PC-3 (cell line): ENCODE data around the gene SPOP. TPM values are rescaled to one million over a fixed set of nuclear protein-coding genes. Genes with fewer than 3 reads are reported as not detected.

Experiments used
- ATAC-seq: fragments of 200-7000 bp; cut with Tn5 transposase; 2 replicates; pipeline ENCODE4 v1.9.1; 2020; ENCODE audit warnings: mild to moderate bottlenecking, moderate library complexity
- BruUV-seq: library from RNA; stranded (reverse); fragments of 400-500 nt; replicated peaks from 2 replicates; lab custom pipeline; 2021; lab: Mats Ljungman, UMichigan
- CTCF ChIA-PET: fragments of 300-600 bp; sonication (Branson Sonifier 250); formaldehyde crosslinking; loops from one replicate; lab custom pipeline; 2022; ENCODE audit warnings: antibody characterized with exemption; lab: Charles Lee
- POLR2A ChIA-PET: fragments of 300-600 bp; sonication (Branson Sonifier 250); formaldehyde crosslinking; loops from one replicate; lab custom pipeline; 2022; ENCODE audit warnings: antibody characterized with exemption; ENCODE audit not compliant: unreplicated experiment; lab: Charles Lee
- DNase-seq: peaks from one replicate; pipeline ENCODE4 v3.0.0-alpha.2; 2015
- H2AFZ ChIP-seq: fragments of 300-600 bp; sonication (generic); 2 replicates; pipeline ENCODE4 v1.6.0; 2016; ENCODE audit warnings: antibody characterized with exemption, low read length
- H3F3A ChIP-seq: fragments of 300-600 bp; sonication (generic); one replicate; pipeline ENCODE4 v1.6.0; 2017; ENCODE audit warnings: antibody characterized with exemption, low read length, control low read depth, mild to moderate bottlenecking; ENCODE audit not compliant: unreplicated experiment
- H3K27ac ChIP-seq: fragments of 300-600 bp; sonication (generic); 2 replicates; pipeline ENCODE4 v1.5.1; 2016; ENCODE audit warnings: mild to moderate bottlenecking, low read length
- H3K27me3 ChIP-seq: fragments of 300-600 bp; sonication (generic); 2 replicates; pipeline ENCODE4 v1.6.1; 2016; ENCODE audit warnings: low read length, mixed read lengths
- H3K36me3 ChIP-seq: fragments of 300-600 bp; sonication (generic); 2 replicates; pipeline ENCODE4 v1.6.1; 2016; ENCODE audit warnings: low read depth, mixed run types, low read length, mixed read lengths
- H3K4me1 ChIP-seq: fragments of 300-600 bp; sonication (generic); 2 replicates; pipeline ENCODE4 v1.5.1; 2016; ENCODE audit warnings: low read length; ENCODE audit not compliant: insufficient read depth
- H3K4me2 ChIP-seq: fragments of 300-600 bp; sonication (generic); 2 replicates; pipeline ENCODE4 v1.6.0; 2016; ENCODE audit warnings: low read length
- H3K4me3 ChIP-seq: fragments of 300-600 bp; sonication (generic); 2 replicates; pipeline ENCODE4 v1.5.1; 2016; ENCODE audit warnings: mild to moderate bottlenecking, low read length, mixed read lengths
- H3K79me2 ChIP-seq: fragments of 300-600 bp; sonication (generic); 2 replicates; pipeline ENCODE4 v1.6.1; 2017; ENCODE audit warnings: low read length, mixed read lengths
- H3K9ac ChIP-seq: fragments of 300-600 bp; sonication (generic); 2 replicates; pipeline ENCODE4 v1.6.0; 2016; ENCODE audit warnings: mild to moderate bottlenecking, low read length
- H3K9me2 ChIP-seq: fragments of 300-600 bp; sonication (generic); replicated peaks from 2 replicates; pipeline ENCODE4 v1.6.1; 2016; ENCODE audit warnings: mixed run types, low read length, mixed read lengths
- H3K9me3 ChIP-seq: fragments of 300-600 bp; sonication (generic); 2 replicates; pipeline ENCODE4 v1.6.1; 2016; ENCODE audit warnings: low read length, mixed read lengths
- H4K20me1 ChIP-seq: fragments of 300-600 bp; sonication (generic); 2 replicates; pipeline ENCODE4 v1.6.1; 2016; ENCODE audit warnings: low read length, mixed read lengths
- EZH2 ChIP-seq: fragments of 300-600 bp; sonication (generic); IDR thresholded peaks from one replicate; pipeline ENCODE4 v1.6.1; 2017; ENCODE audit warnings: antibody characterized with exemption, mild to moderate bottlenecking, low read length; ENCODE audit not compliant: unreplicated experiment
- EZH2phosphoT487 ChIP-seq: fragments of 300-600 bp; sonication (generic); IDR thresholded peaks from 2 replicates; pipeline ENCODE4 v1.6.1; 2018; ENCODE audit warnings: mild to moderate bottlenecking, antibody characterized with exemption, low read length, borderline replicate concordance
- intact Hi-C: fragments of 100-400 bp; cut with micrococcal nuclease; formaldehyde crosslinking; loops from 2 replicates; pipeline ENCODE4 v1.9.0; 2023
- total RNA-seq: library from RNA; depleted of rRNA; stranded (reverse); fragments of >200 nt; gene quantifications from 2 replicates; pipeline ENCODE4 v1.2.3, GENCODE V29; 2014
- TF ChIP-seq, protein P1 (sequence below): fragments of 300-600 bp; sonication (generic); conservative IDR thresholded peaks from 2 replicates; pipeline ENCODE4 v1.5.1; 2017; ENCODE audit warnings: antibody characterized with exemption, low read depth, mild to moderate bottlenecking, low read length

The SPOP gene
- total RNA-seq, 1 experiment from 2014 or later: 54.7 TPM

DNA sequence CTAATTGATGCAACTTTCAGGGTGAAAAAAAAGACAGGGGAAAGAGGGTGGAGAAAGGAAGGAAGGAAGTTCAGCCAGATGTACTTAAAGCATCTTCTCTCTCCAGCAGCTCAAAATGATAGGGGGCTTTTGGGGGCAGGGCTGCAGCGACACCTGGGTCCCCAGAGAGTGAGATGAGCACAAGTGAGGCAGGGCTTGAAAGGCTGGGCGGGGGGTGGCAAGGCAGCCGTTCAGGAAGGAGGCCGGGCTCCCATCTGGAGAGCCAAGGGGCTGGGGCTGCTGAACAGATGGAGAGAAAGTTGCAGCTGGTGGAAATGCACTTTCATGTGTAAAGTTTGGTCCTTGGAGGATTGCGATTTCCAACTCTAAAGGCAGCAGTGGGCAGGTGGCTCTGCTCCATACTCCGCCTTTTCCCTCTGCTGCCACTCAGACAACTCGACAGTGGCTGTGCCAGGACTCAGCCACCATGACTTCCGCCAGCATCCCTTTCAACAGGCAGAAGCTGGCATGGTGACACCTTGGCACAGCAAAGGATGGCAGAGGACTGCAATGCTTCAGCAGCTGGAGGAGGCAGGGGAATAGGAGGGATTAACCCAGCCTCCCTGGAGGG, 22.2 kb upstream of the SPOP start:
- Histone ChIP-seq H3K27me3 (no peaks in the 10 kb centered on the region), H3K4me2 (no peak overlapping the region), H3K9ac (no peak overlapping the region), H3K79me2 (no peaks in the 10 kb centered on the region), H3K4me3 (no peak overlapping the region), H3K9me2 (no peaks in the 10 kb centered on the region), H3K4me1 (no peaks in the 10 kb centered on the region), H3K36me3 (peaks cover 45% of the 10 kb centered on the region), H3F3A (no peaks in the 10 kb centered on the region), H3K27ac (no peak overlapping the region), H4K20me1 (no peaks in the 10 kb centered on the region), H2AFZ (no peak overlapping the region), H3K9me3 (no peaks in the 10 kb centered on the region)
- TF ChIP-seq, protein P1, sequence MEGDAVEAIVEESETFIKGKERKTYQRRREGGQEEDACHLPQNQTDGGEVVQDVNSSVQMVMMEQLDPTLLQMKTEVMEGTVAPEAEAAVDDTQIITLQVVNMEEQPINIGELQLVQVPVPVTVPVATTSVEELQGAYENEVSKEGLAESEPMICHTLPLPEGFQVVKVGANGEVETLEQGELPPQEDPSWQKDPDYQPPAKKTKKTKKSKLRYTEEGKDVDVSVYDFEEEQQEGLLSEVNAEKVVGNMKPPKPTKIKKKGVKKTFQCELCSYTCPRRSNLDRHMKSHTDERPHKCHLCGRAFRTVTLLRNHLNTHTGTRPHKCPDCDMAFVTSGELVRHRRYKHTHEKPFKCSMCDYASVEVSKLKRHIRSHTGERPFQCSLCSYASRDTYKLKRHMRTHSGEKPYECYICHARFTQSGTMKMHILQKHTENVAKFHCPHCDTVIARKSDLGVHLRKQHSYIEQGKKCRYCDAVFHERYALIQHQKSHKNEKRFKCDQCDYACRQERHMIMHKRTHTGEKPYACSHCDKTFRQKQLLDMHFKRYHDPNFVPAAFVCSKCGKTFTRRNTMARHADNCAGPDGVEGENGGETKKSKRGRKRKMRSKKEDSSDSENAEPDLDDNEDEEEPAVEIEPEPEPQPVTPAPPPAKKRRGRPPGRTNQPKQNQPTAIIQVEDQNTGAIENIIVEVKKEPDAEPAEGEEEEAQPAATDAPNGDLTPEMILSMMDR: no peak
- no peak for TF ChIP-seq EZH2
- TF ChIP-seq EZH2phosphoT487: no peak
- CTCF ChIA-PET: interaction anchor here (1.1 kb wide), 1 partner anchor 143 kb away, joined by 4 read pairs; no protein-coding TSS in a partner anchor
- BruUV-seq: no TSS peak
- POLR2A ChIA-PET: no interaction called here
- intact Hi-C loops: no loop called here
- ATAC-seq: no peak
- no peak for DNase-seq

DNA sequence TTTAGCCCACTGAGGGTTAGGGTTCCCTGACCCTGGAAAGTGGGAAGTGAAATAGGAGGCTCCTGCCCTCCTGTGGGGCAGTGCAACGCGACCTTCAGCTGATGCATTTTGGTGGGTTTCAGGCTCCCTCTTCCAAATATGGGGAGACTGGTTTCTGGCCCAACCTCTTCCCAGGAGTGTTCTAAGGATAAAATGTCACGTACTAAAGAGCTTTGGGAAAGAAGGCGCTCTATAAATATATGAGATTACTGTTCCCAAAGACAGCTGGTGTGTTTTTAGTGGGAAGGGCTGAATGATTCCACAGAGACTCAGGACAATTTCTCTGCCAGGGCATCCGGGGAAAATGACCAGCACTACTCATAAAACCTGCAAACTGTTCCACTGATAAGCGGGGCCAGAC, 20.1 kb upstream of the SPOP start:
- Histone ChIP-seq H3K79me2 (no peaks in the 10 kb centered on the region), H3K9me3 (no peaks in the 10 kb centered on the region), H3K9ac (no peak overlapping the region), H3K4me2 (no peak overlapping the region), H3K4me1 (no peaks in the 10 kb centered on the region), H3K4me3 (no peak overlapping the region), H3K27me3 (no peaks in the 10 kb centered on the region), H3K27ac (no peak overlapping the region), H3K9me2 (no peaks in the 10 kb centered on the region), H3F3A (no peaks in the 10 kb centered on the region), H3K36me3 (peaks cover 27% of the 10 kb centered on the region), H2AFZ (no peak overlapping the region), H4K20me1 (no peaks in the 10 kb centered on the region)
- BruUV-seq: no TSS peak
- DNase-seq: no peak
- TF ChIP-seq EZH2phosphoT487: no peak
- TF ChIP-seq, protein P1: no peak
- TF ChIP-seq EZH2: no peak
- intact Hi-C loops: no loop called here
- CTCF ChIA-PET: interaction anchor here (2.5 kb wide), 1 partner anchor 128 kb away, joined by 7 read pairs; no protein-coding TSS in a partner anchor
- ATAC-seq: no peak
- POLR2A ChIA-PET: interaction anchor here (0.6 kb wide), 1 partner anchor 365 kb away, joined by 3 read pairs; no protein-coding TSS in a partner anchor

GRCh38 chr17:49696233-49696761, 18.4 kb upstream of the SPOP start:
- H3K9me3 ChIP-seq: no peaks in the 10 kb centered on the region
- H2AFZ ChIP-seq: no peak overlapping the region
- ATAC-seq: no peak
- no peaks in the 10 kb centered on the region for H3F3A ChIP-seq
- H3K4me2 ChIP-seq: no peak overlapping the region
- no peaks in the 10 kb centered on the region for H3K27me3 ChIP-seq
- ChIA-PET POLR2A (no interaction called here), CTCF (interaction anchor here (0.7 to 2.5 kb wide), 5 partner anchors 114 to 139 kb away, joined by 3 to 13 read pairs (median 4); no protein-coding TSS in a partner anchor)
- H3K4me1 ChIP-seq: no peaks in the 10 kb centered on the region
- no peak overlapping the region for H3K27ac ChIP-seq
- no peak overlapping the region for H3K9ac ChIP-seq
- no peak for DNase-seq
- peaks cover 12% of the 10 kb centered on the region for H3K36me3 ChIP-seq
- no peaks in the 10 kb centered on the region for H3K9me2 ChIP-seq
- no peaks in the 10 kb centered on the region for H3K79me2 ChIP-seq
- H3K4me3 ChIP-seq: no peak overlapping the region
- intact Hi-C loops: no loop called here
- no peaks in the 10 kb centered on the region for H4K20me1 ChIP-seq
- no TSS peak for BruUV-seq
- no peak for TF ChIP-seq EZH2
- TF ChIP-seq EZH2phosphoT487: no peak
